HEK293 (cell line): ENCODE data around the gene BTBD19.

Experiments
- YY1 ChIP-seq: fragments of 450-650 bp; formaldehyde crosslinking; IDR thresholded peaks from 2 replicates; pipeline ENCODE4 v1.5.1; 2018; ENCODE audit warnings: missing biosample characterization, missing genetic modification characterization
- YY2 ChIP-seq: fragments of 450-650 bp; formaldehyde crosslinking; IDR thresholded peaks from 2 replicates; pipeline ENCODE4 v1.5.1; 2016; ENCODE audit warnings: missing biosample characterization, missing genetic modification characterization
- ZNF121 ChIP-seq: fragments of 450-650 bp; formaldehyde crosslinking; IDR thresholded peaks from 2 replicates; pipeline ENCODE4 v1.5.1; 2016; ENCODE audit warnings: missing biosample characterization, missing genetic modification characterization
- ZNF140 ChIP-seq: fragments of 450-650 bp; formaldehyde crosslinking; IDR thresholded peaks from 2 replicates; pipeline ENCODE4 v1.5.1; 2016; ENCODE audit warnings: missing biosample characterization, missing genetic modification characterization
- ZNF324 ChIP-seq: fragments of 450-650 bp; formaldehyde crosslinking; IDR thresholded peaks from 2 replicates; pipeline ENCODE4 v1.5.1; 2016; ENCODE audit warnings: missing biosample characterization, missing genetic modification characterization
- ZNF391 ChIP-seq: fragments of 450-650 bp; formaldehyde crosslinking; IDR thresholded peaks from 2 replicates; pipeline ENCODE4 v1.5.1; 2016; ENCODE audit warnings: low read depth, missing biosample characterization, missing genetic modification characterization, borderline replicate concordance
- ZNF433 ChIP-seq: fragments of 450-650 bp; formaldehyde crosslinking; IDR thresholded peaks from 2 replicates; pipeline ENCODE4 v1.5.1; 2016; ENCODE audit warnings: missing biosample characterization, missing genetic modification characterization, low read depth
- ZNF530 ChIP-seq: fragments of 450-650 bp; formaldehyde crosslinking; IDR thresholded peaks from 2 replicates; pipeline ENCODE4 v1.5.1; 2016; ENCODE audit warnings: low read depth, missing biosample characterization, missing genetic modification characterization
- ZNF561 ChIP-seq: fragments of 450-650 bp; IDR thresholded peaks from 2 replicates; pipeline ENCODE4 v1.5.1; 2018; ENCODE audit warnings: missing biosample characterization, missing genetic modification characterization, borderline replicate concordance
- ZNF629 ChIP-seq: fragments of 450-650 bp; formaldehyde crosslinking; IDR thresholded peaks from 2 replicates; pipeline ENCODE4 v1.5.1; 2017; ENCODE audit warnings: missing biosample characterization, missing genetic modification characterization
- ZNF660 ChIP-seq: fragments of 450-650 bp; IDR thresholded peaks from 2 replicates; pipeline ENCODE4 v1.5.1; 2018; ENCODE audit warnings: missing biosample characterization, mild to moderate bottlenecking, missing genetic modification characterization
- ZNF747 ChIP-seq: fragments of 450-650 bp; formaldehyde crosslinking; IDR thresholded peaks from 2 replicates; pipeline ENCODE4 v1.5.1; 2016; ENCODE audit warnings: missing biosample characterization, missing genetic modification characterization
- ZSCAN30 ChIP-seq: fragments of 450-650 bp; IDR thresholded peaks from 2 replicates; pipeline ENCODE4 v1.5.1; 2018; ENCODE audit warnings: missing biosample characterization, mild to moderate bottlenecking, missing genetic modification characterization, moderate library complexity
- ZXDB ChIP-seq: fragments of 450-650 bp; formaldehyde crosslinking; IDR thresholded peaks from 2 replicates; pipeline ENCODE4 v1.5.1; 2016; ENCODE audit warnings: missing biosample characterization, missing genetic modification characterization
- TF ChIP-seq, protein P1 (sequence below): fragments of 450-650 bp; formaldehyde crosslinking; IDR thresholded peaks from 2 replicates; pipeline ENCODE4 v1.5.1; 2017; ENCODE audit warnings: missing biosample characterization, mild to moderate bottlenecking, missing genetic modification characterization, moderate library complexity
- TF ChIP-seq, protein P2 (sequence below): fragments of 450-650 bp; formaldehyde crosslinking; IDR thresholded peaks from 2 replicates; pipeline ENCODE4 v1.5.1; 2016; ENCODE audit warnings: missing biosample characterization, missing genetic modification characterization
- TF ChIP-seq, protein P3 (sequence below): fragments of 450-650 bp; formaldehyde crosslinking; IDR thresholded peaks from 2 replicates; pipeline ENCODE4 v1.5.1; 2016; ENCODE audit warnings: missing biosample characterization, missing genetic modification characterization
- TF ChIP-seq, protein P4 (sequence below): fragments of 450-650 bp; IDR thresholded peaks from 2 replicates; pipeline ENCODE4 v1.5.1; 2018; ENCODE audit warnings: missing biosample characterization, mild to moderate bottlenecking, missing genetic modification characterization
- TF ChIP-seq, protein P5 (sequence below): fragments of 450-650 bp; formaldehyde crosslinking; IDR thresholded peaks from 2 replicates; pipeline ENCODE4 v1.5.1; 2016; ENCODE audit warnings: missing biosample characterization, missing genetic modification characterization, borderline replicate concordance
- TF ChIP-seq, protein P6 (sequence below): fragments of 450-650 bp; formaldehyde crosslinking; IDR thresholded peaks from 2 replicates; pipeline ENCODE4 v1.5.1; 2016; ENCODE audit warnings: missing biosample characterization, missing genetic modification characterization
- TF ChIP-seq, protein P7 (sequence below): fragments of 450-650 bp; formaldehyde crosslinking; IDR thresholded peaks from 2 replicates; pipeline ENCODE4 v1.5.1; 2016; ENCODE audit warnings: missing biosample characterization, missing genetic modification characterization
- TF ChIP-seq, protein P8 (sequence below): fragments of 450-650 bp; formaldehyde crosslinking; IDR thresholded peaks from 2 replicates; pipeline ENCODE4 v1.5.1; 2016; ENCODE audit warnings: missing biosample characterization, missing genetic modification characterization, low read depth

Gene BTBD19

DNA sequence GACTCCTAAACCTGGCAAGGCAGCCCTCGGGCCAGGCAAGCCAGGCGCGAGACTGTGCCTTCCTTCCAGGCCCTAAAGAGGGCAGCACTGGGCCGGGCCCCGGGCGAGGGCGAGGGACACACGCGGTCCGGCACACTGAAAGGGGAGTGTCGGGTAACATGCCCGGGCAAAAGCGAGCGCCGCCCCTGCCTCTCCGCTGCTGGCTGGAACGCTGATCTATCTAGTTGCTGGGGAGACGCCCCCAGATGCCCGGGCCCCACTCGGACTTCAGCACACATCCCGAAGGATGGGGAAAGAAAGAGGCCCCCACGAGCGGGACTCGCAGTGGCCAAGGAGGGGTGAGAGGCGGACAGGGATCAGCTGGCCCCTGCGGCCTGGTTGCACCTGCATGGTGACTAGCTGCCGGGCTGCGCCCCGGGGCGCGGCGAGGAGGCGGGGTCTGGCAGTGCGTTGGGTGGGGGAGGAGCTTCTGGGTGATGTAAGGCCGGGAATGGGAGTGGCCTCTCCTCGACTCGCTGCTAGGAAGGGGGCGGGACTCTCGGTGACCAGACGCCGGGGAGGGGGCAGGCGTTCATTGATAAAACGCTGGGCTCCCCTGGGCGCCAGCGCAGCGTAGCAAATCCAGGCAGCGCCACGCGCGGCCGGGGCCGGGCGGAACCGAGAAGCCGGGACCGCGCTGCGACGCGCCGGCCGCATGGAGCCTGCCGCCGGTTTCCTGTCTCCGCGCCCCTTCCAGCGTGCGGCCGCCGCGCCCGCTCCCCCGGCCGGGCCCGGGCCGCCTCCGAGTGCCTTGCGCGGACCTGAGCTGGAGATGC is 8.3 kb upstream of the BTBD19 start, which contains the start of gene PLK3 (continued):
- TF ChIP-seq ZNF530 (no peak), ZNF391 (tag by site-specific recombination) (0 out of 2 replicates have a peak, but pooled peaks have one; percentile 65), ZNF629 (peak; percentile 85), ZNF140 (no peak), ZNF121 (no peak), ZNF324 (tag by site-specific recombination) (peak; percentile 91), ZNF660 (tag by site-specific recombination) (peak; percentile 68), YY2 (tag by site-specific recombination) (no peak), ZNF433 (tag by site-specific recombination) (no peak), ZSCAN30 (tag by site-specific recombination) (peak; percentile 81; the same call in 1 of the 2 replicates), ZXDB (peak; percentile 99), ZNF561 (tag by site-specific recombination) (peak; percentile 98), YY1 (tag by site-specific recombination) (0 out of 2 replicates have a peak, but pooled peaks have one; percentile 73), ZNF747 (no peak)
- TF ChIP-seq, protein P1, sequence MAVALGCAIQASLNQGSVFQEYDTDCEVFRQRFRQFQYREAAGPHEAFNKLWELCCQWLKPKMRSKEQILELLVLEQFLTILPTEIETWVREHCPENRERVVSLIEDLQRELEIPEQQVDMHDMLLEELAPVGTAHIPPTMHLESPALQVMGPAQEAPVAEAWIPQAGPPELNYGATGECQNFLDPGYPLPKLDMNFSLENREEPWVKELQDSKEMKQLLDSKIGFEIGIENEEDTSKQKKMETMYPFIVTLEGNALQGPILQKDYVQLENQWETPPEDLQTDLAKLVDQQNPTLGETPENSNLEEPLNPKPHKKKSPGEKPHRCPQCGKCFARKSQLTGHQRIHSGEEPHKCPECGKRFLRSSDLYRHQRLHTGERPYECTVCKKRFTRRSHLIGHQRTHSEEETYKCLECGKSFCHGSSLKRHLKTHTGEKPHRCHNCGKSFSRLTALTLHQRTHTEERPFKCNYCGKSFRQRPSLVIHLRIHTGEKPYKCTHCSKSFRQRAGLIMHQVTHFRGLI (tag by site-specific recombination), result peak; percentile 56; the same call in 1 of the 2 replicates
- TF ChIP-seq, protein P2, sequence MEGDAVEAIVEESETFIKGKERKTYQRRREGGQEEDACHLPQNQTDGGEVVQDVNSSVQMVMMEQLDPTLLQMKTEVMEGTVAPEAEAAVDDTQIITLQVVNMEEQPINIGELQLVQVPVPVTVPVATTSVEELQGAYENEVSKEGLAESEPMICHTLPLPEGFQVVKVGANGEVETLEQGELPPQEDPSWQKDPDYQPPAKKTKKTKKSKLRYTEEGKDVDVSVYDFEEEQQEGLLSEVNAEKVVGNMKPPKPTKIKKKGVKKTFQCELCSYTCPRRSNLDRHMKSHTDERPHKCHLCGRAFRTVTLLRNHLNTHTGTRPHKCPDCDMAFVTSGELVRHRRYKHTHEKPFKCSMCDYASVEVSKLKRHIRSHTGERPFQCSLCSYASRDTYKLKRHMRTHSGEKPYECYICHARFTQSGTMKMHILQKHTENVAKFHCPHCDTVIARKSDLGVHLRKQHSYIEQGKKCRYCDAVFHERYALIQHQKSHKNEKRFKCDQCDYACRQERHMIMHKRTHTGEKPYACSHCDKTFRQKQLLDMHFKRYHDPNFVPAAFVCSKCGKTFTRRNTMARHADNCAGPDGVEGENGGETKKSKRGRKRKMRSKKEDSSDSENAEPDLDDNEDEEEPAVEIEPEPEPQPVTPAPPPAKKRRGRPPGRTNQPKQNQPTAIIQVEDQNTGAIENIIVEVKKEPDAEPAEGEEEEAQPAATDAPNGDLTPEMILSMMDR (tag by site-specific recombination), result peak; percentile 97
- TF ChIP-seq, protein P3, sequence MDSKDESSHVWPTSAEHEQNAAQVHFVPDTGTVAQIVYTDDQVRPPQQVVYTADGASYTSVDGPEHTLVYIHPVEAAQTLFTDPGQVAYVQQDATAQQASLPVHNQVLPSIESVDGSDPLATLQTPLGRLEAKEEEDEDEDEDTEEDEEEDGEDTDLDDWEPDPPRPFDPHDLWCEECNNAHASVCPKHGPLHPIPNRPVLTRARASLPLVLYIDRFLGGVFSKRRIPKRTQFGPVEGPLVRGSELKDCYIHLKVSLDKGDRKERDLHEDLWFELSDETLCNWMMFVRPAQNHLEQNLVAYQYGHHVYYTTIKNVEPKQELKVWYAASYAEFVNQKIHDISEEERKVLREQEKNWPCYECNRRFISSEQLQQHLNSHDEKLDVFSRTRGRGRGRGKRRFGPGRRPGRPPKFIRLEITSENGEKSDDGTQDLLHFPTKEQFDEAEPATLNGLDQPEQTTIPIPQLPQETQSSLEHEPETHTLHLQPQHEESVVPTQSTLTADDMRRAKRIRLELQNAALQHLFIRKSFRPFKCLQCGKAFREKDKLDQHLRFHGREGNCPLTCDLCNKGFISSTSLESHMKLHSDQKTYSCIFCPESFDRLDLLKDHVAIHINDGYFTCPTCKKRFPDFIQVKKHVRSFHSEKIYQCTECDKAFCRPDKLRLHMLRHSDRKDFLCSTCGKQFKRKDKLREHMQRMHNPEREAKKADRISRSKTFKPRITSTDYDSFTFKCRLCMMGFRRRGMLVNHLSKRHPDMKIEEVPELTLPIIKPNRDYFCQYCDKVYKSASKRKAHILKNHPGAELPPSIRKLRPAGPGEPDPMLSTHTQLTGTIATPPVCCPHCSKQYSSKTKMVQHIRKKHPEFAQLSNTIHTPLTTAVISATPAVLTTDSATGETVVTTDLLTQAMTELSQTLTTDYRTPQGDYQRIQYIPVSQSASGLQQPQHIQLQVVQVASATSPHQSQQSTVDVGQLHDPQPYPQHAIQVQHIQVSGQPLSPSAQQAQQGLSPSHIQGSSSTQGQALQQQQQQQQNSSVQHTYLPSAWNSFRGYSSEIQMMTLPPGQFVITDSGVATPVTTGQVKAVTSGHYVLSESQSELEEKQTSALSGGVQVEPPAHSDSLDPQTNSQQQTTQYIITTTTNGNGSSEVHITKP (tag by site-specific recombination), result peak; percentile 91
- TF ChIP-seq, protein P4, sequence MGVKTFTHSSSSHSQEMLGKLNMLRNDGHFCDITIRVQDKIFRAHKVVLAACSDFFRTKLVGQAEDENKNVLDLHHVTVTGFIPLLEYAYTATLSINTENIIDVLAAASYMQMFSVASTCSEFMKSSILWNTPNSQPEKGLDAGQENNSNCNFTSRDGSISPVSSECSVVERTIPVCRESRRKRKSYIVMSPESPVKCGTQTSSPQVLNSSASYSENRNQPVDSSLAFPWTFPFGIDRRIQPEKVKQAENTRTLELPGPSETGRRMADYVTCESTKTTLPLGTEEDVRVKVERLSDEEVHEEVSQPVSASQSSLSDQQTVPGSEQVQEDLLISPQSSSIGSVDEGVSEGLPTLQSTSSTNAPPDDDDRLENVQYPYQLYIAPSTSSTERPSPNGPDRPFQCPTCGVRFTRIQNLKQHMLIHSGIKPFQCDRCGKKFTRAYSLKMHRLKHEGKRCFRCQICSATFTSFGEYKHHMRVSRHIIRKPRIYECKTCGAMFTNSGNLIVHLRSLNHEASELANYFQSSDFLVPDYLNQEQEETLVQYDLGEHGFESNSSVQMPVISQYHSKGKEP, result peak; percentile 97
- TF ChIP-seq, protein P5, sequence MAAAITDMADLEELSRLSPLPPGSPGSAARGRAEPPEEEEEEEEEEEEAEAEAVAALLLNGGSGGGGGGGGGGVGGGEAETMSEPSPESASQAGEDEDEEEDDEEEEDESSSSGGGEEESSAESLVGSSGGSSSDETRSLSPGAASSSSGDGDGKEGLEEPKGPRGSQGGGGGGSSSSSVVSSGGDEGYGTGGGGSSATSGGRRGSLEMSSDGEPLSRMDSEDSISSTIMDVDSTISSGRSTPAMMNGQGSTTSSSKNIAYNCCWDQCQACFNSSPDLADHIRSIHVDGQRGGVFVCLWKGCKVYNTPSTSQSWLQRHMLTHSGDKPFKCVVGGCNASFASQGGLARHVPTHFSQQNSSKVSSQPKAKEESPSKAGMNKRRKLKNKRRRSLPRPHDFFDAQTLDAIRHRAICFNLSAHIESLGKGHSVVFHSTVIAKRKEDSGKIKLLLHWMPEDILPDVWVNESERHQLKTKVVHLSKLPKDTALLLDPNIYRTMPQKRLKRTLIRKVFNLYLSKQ (tag by site-specific recombination), result no peak
- TF ChIP-seq, protein P6, sequence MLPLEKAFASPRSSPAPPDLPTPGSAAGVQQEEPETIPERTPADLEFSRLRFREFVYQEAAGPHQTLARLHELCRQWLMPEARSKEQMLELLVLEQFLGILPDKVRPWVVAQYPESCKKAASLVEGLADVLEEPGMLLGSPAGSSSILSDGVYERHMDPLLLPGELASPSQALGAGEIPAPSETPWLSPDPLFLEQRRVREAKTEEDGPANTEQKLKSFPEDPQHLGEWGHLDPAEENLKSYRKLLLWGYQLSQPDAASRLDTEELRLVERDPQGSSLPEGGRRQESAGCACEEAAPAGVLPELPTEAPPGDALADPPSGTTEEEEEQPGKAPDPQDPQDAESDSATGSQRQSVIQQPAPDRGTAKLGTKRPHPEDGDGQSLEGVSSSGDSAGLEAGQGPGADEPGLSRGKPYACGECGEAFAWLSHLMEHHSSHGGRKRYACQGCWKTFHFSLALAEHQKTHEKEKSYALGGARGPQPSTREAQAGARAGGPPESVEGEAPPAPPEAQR, result no peak
- TF ChIP-seq, protein P7, sequence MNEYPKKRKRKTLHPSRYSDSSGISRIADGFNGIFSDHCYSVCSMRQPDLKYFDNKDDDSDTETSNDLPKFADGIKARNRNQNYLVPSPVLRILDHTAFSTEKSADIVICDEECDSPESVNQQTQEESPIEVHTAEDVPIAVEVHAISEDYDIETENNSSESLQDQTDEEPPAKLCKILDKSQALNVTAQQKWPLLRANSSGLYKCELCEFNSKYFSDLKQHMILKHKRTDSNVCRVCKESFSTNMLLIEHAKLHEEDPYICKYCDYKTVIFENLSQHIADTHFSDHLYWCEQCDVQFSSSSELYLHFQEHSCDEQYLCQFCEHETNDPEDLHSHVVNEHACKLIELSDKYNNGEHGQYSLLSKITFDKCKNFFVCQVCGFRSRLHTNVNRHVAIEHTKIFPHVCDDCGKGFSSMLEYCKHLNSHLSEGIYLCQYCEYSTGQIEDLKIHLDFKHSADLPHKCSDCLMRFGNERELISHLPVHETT (tag by site-specific recombination), result peak; percentile 90
- TF ChIP-seq, protein P8, sequence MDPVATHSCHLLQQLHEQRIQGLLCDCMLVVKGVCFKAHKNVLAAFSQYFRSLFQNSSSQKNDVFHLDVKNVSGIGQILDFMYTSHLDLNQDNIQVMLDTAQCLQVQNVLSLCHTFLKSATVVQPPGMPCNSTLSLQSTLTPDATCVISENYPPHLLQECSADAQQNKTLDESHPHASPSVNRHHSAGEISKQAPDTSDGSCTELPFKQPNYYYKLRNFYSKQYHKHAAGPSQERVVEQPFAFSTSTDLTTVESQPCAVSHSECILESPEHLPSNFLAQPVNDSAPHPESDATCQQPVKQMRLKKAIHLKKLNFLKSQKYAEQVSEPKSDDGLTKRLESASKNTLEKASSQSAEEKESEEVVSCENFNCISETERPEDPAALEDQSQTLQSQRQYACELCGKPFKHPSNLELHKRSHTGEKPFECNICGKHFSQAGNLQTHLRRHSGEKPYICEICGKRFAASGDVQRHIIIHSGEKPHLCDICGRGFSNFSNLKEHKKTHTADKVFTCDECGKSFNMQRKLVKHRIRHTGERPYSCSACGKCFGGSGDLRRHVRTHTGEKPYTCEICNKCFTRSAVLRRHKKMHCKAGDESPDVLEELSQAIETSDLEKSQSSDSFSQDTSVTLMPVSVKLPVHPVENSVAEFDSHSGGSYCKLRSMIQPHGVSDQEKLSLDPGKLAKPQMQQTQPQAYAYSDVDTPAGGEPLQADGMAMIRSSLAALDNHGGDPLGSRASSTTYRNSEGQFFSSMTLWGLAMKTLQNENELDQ (tag by site-specific recombination), result no peak
